Measurements from ENCODE around the gene PLTP.
A peak's percentile ranks its signal among the peaks of the same experiment; 100 is the strongest.

- TF ChIP-seq CTCF (IDR thresholded peaks at IDR 0.05): peak in 2 of 4 experiments; percentile 9 to 36
- TF ChIP-seq POLR2A (IDR thresholded peaks at IDR 0.05): peak; percentile 95 to 98
Measured at GRCh38 chr20:45934586-45935415, 22.8 kb upstream of the PLTP start, which contains the start of gene PCIF1.
